CD14-positive monocyte (primary cell): ENCODE data around the gene GRIN1. TPM values are rescaled to one million over a fixed set of nuclear protein-coding genes. Genes with fewer than 3 reads are reported as not detected.

ENCODE experiments used
- DNase-seq, 3 donors: peaks; one replicate each; pipeline ENCODE4 v3.0.0-alpha.2; 2011 to 2022
- H2AFZ ChIP-seq: 2 replicates; pipeline ENCODE4 v1.6.0; 2012; ENCODE audit warnings: mild to moderate bottlenecking, low read depth, low read length, inconsistent platforms; ENCODE audit not compliant: insufficient read depth, poor library complexity, severe bottlenecking
- H3K27ac ChIP-seq, 2 donors: 1 replicate in 1 of 2; 2 replicates in 1 of 2; pipeline ENCODE4 v1.5.1; 2012 to 2013; ENCODE audit warnings: low read length in 2 of 2, control low read depth in 1 of 2, inconsistent platforms in 1 of 2, low read depth in 1 of 2, mild to moderate bottlenecking in 1 of 2
- H3K27me3 ChIP-seq, 2 donors: one replicate each; pipeline versions ENCODE4 v1.6.0 to v1.6.1; 2011 to 2013; ENCODE audit warnings: low read length in 2 of 2; ENCODE audit not compliant: control insufficient read depth in 2 of 2, insufficient read depth in 2 of 2
- H3K36me3 ChIP-seq, 2 donors: replicated peaks in 1 of 2; 1 replicate in 1 of 2; 2 replicates in 1 of 2; pipeline versions ENCODE4 v1.5.1 to v1.6.1; 2012 to 2013; ENCODE audit warnings: low read length in 2 of 2, control low read depth in 1 of 2, inconsistent platforms in 1 of 2, mild to moderate bottlenecking in 1 of 2; ENCODE audit not compliant: insufficient read depth in 2 of 2, control insufficient read depth in 1 of 2
- H3K4me1 ChIP-seq, 2 donors: 1 replicate in 1 of 2; 2 replicates in 1 of 2; pipeline versions ENCODE4 v1.5.1 to v1.6.1; 2012 to 2013; ENCODE audit warnings: low read length in 2 of 2, control low read depth in 1 of 2, inconsistent platforms in 1 of 2, mild to moderate bottlenecking in 1 of 2, moderate library complexity in 1 of 2; ENCODE audit not compliant: insufficient read depth in 2 of 2, control insufficient read depth in 1 of 2
- H3K4me2 ChIP-seq: replicated peaks from 2 replicates; pipeline ENCODE3; 2012; ENCODE audit warnings: low read length, moderate library complexity, mild to moderate bottlenecking; ENCODE audit not compliant: poor library complexity, severe bottlenecking; ENCODE audit errors: extremely low read depth
- H3K4me3 ChIP-seq, 3 experiments: fragments of 200-600 bp in 1 of 3; sonication (generic) in 1 of 3; replicated peaks in 1 of 3; 1 replicate in 2 of 3; 2 replicates in 1 of 3; pipeline ENCODE4 v1.5.1; 2011 to 2013; ENCODE audit warnings: low read length in 3 of 3, mild to moderate bottlenecking in 3 of 3, control low read depth in 2 of 3, low read depth in 2 of 3, inconsistent platforms in 1 of 3, moderate library complexity in 1 of 3
- H3K79me2 ChIP-seq: 2 replicates; pipeline ENCODE4 v1.6.0; 2012; ENCODE audit warnings: mild to moderate bottlenecking, control low read depth, inconsistent platforms, low read length, moderate library complexity; ENCODE audit not compliant: insufficient read depth
- H3K9ac ChIP-seq: 2 replicates; pipeline ENCODE4 v1.6.0; 2017; ENCODE audit warnings: low read length, mild to moderate bottlenecking; ENCODE audit not compliant: insufficient read depth, poor library complexity, severe bottlenecking
- H3K9me3 ChIP-seq, 2 donors: replicated peaks in 1 of 2; 1 replicate in 1 of 2; 2 replicates in 1 of 2; pipeline versions ENCODE4 v1.5.1 to v1.6.1; 2012 to 2013; ENCODE audit warnings: low read length in 2 of 2, control low read depth in 1 of 2; ENCODE audit not compliant: control insufficient read depth in 1 of 2, insufficient read depth in 1 of 2
- H4K20me1 ChIP-seq: 2 replicates; pipeline ENCODE4 v1.6.0; 2012; ENCODE audit warnings: mild to moderate bottlenecking, low read length, control low read depth, moderate library complexity; ENCODE audit not compliant: insufficient read depth
- H3K27ac Mint-ChIP-seq, 7 donors: one replicate each; pipeline ENCODE4 v1.8.0; 2020; ENCODE audit warnings: mild to moderate bottlenecking in 7 of 7, mixed read lengths in 7 of 7, moderate library complexity in 6 of 7, inconsistent platforms in 2 of 7
- H3K27me3 Mint-ChIP-seq, 3 donors: one replicate each; pipeline ENCODE4 v1.8.0; 2021 to 2022; ENCODE audit warnings: low read depth in 3 of 3, mild to moderate bottlenecking in 3 of 3, mixed read lengths in 3 of 3, moderate library complexity in 3 of 3, inconsistent platforms in 1 of 3
- H3K36me3 Mint-ChIP-seq, 2 donors: one replicate each; pipeline ENCODE4 v1.8.0; 2020; ENCODE audit warnings: mixed read lengths in 2 of 2, inconsistent platforms in 1 of 2, mild to moderate bottlenecking in 1 of 2
- H3K4me1 Mint-ChIP-seq: one replicate; pipeline ENCODE4 v1.8.0; 2020; ENCODE audit warnings: mild to moderate bottlenecking, mixed read lengths
- H3K4me3 Mint-ChIP-seq, 2 donors: one replicate each; pipeline ENCODE4 v1.8.0; 2020; ENCODE audit warnings: mild to moderate bottlenecking in 2 of 2, mixed read lengths in 2 of 2, moderate library complexity in 1 of 2
- H3K9me3 Mint-ChIP-seq, 7 donors: one replicate each; pipeline ENCODE4 v1.8.0; 2020 to 2022; ENCODE audit warnings: mixed read lengths in 7 of 7, mild to moderate bottlenecking in 6 of 7, moderate library complexity in 6 of 7, inconsistent platforms in 2 of 7
- WGBS: methylation state at CpG from one replicate; pipeline ENCODE4 v1.1.5; 2013; ENCODE audit warnings: missing lambda C conversion rate; ENCODE audit not compliant: insufficient coverage; 5-methylcytosine and 5-hydroxymethylcytosine counted together
- intact Hi-C, 2 donors: fragments of 100-400 bp; cut with micrococcal nuclease; formaldehyde crosslinking; loops; one replicate each; pipeline versions ENCODE4 v1.15.0 to v1.15.1; 2023
- polyA plus RNA-seq, 3 donors: library from polyadenylated mRNA; depleted of rRNA in 1 of 3; unstranded in 2 of 3; stranded (reverse) in 1 of 3; fragments of 300-500 nt in 2 of 3; fragments of >200 nt in 1 of 3; fragmentation: Illumina TruSeq in 2 of 3; gene quantifications; 1 replicate in 2 of 3; 2 replicates in 1 of 3; pipeline ENCODE4 v1.2.3, GENCODE V29; 2012 to 2021
- TF ChIP-seq, protein P1 (sequence below): fragments of 200-600 bp; IDR thresholded peaks from one replicate; pipeline ENCODE4 v1.8.0; 2022; ENCODE audit warnings: antibody characterized with exemption, mild to moderate bottlenecking

Gene GRIN1
- polyA plus RNA-seq, 3 donors, result not detected

- Histone ChIP-seq H4K20me1 (no peaks in the 10 kb centered on the region), H2AFZ (no peak overlapping the region), H3K4me2 (no peak overlapping the region), H3K4me1 (no peaks in the 10 kb centered on the region), H3K9ac (no peak overlapping the region), H3K4me3 (no peak overlapping the region), H3K79me2 (no peaks in the 10 kb centered on the region), H3K27me3 (peaks cover 0 to 8% of the 10 kb centered on the region in 2 donors), H3K27ac (no peak overlapping the region), H3K36me3 (no peaks in the 10 kb centered on the region), H3K9me3 (peaks cover 0 to 11% of the 10 kb centered on the region in 2 donors)
- Mint-ChIP-seq H3K27ac (no peak overlapping the region), H3K9me3 (peaks cover under 1 to 14% (median 7%) of the 10 kb centered on the region in 7 donors), H3K4me1 (no peaks in the 10 kb centered on the region), H3K4me3 (no peak overlapping the region), H3K36me3 (no peaks in the 10 kb centered on the region), H3K27me3 (peaks cover 13 to 36% (median 25%) of the 10 kb centered on the region in 3 donors)
- intact Hi-C loops, result no loop called here
- TF ChIP-seq, protein P1, sequence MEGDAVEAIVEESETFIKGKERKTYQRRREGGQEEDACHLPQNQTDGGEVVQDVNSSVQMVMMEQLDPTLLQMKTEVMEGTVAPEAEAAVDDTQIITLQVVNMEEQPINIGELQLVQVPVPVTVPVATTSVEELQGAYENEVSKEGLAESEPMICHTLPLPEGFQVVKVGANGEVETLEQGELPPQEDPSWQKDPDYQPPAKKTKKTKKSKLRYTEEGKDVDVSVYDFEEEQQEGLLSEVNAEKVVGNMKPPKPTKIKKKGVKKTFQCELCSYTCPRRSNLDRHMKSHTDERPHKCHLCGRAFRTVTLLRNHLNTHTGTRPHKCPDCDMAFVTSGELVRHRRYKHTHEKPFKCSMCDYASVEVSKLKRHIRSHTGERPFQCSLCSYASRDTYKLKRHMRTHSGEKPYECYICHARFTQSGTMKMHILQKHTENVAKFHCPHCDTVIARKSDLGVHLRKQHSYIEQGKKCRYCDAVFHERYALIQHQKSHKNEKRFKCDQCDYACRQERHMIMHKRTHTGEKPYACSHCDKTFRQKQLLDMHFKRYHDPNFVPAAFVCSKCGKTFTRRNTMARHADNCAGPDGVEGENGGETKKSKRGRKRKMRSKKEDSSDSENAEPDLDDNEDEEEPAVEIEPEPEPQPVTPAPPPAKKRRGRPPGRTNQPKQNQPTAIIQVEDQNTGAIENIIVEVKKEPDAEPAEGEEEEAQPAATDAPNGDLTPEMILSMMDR, result no peak
- WGBS, result 63% methylated on average over 44 of the region's 49 CpGs
- DNase-seq, result no peak
These were observed 7.0 kb downstream of the GRIN1 start for GRCh38 chr9:137145731-137146526.

DNA sequence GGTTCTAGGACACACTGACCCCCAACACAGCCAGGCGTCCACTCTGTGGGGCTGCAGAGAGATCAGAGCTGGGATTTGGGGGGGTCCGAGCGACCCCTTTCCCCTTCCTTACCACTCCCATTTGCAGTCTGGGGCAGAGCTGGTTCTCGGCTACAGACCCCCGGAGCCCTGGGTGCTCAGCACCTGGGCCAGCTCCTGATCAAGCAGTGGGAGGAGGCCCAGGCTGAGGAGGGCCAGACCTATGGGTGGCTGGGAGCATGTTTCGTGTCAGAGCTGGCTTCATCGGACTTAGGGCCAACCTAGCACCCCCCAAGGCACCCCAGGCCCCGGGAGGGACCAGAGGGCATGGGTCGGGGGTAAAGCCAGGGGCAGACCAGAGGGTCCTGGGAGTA is 7.6 kb downstream of the GRIN1 start:
- H3K4me3 ChIP-seq, result no peak overlapping the region
- Mint-ChIP-seq H3K27ac (no peak overlapping the region), H3K36me3 (no peaks in the 10 kb centered on the region), H3K4me3 (no peak overlapping the region), H3K9me3 (peaks cover 5 to 18% (median 12%) of the 10 kb centered on the region in 7 donors), H3K4me1 (no peaks in the 10 kb centered on the region), H3K27me3 (peaks cover 13 to 30% (median 30%) of the 10 kb centered on the region in 3 donors)
- H3K27ac ChIP-seq, result no peak overlapping the region
- H3K27me3 ChIP-seq, result peaks cover 0 to 3% of the 10 kb centered on the region in 2 donors
- H3K9me3 ChIP-seq, result peaks cover 0 to 15% of the 10 kb centered on the region in 2 donors
- H3K4me1 ChIP-seq, result no peaks in the 10 kb centered on the region
- H3K4me2 ChIP-seq, result no peak overlapping the region
- H3K9ac ChIP-seq, result no peak overlapping the region
- H3K79me2 ChIP-seq, result no peaks in the 10 kb centered on the region
- H3K36me3 ChIP-seq, result no peaks in the 10 kb centered on the region
- TF ChIP-seq, protein P1, result no peak
- H2AFZ ChIP-seq, result no peak overlapping the region
- no peaks in the 10 kb centered on the region for H4K20me1 ChIP-seq
- intact Hi-C loops, result no loop called here
- 30% methylated on average over 2 of the region's 9 CpGs for WGBS
- DNase-seq, result no peak
